Neural crest cell (in vitro differentiated cells): ENCODE data around the gene PSMD14. TPM values are rescaled to one million over a fixed set of nuclear protein-coding genes. Genes with fewer than 3 reads are reported as not detected.

ENCODE experiments used
- DNase-seq: peaks from one replicate; pipeline ENCODE4 v3.0.0; 2021; ENCODE audit warnings: low read depth, mixed read lengths, low spot score
- H3K27ac Mint-ChIP-seq: one replicate; pipeline ENCODE4 v1.8.0; 2021; ENCODE audit warnings: mild to moderate bottlenecking, mixed read lengths; ENCODE audit not compliant: unreplicated experiment
- H3K27me3 Mint-ChIP-seq: 2 replicates; pipeline ENCODE4 v1.8.0; 2021; ENCODE audit warnings: low read depth, mild to moderate bottlenecking, mixed read lengths
- H3K36me3 Mint-ChIP-seq: 2 replicates; pipeline ENCODE4 v1.8.0; 2021; ENCODE audit warnings: low read depth, mild to moderate bottlenecking, mixed read lengths
- H3K4me1 Mint-ChIP-seq: 2 replicates; pipeline ENCODE4 v1.8.0; 2021; ENCODE audit warnings: mixed read lengths
- H3K4me3 Mint-ChIP-seq: one replicate; pipeline ENCODE4 v1.8.0; 2021; ENCODE audit warnings: mild to moderate bottlenecking, mixed read lengths
- H3K9me3 Mint-ChIP-seq: 2 replicates; pipeline ENCODE4 v1.8.0; 2021; ENCODE audit warnings: mixed read lengths
- CTCF ChIP-seq: fragments of 200-600 bp; sonication (generic); conservative IDR thresholded peaks from 2 replicates; pipeline ENCODE4 v1.5.0; 2021; ENCODE audit warnings: antibody characterized with exemption, mild to moderate bottlenecking
- total RNA-seq: library from RNA; stranded (reverse); gene quantifications from 2 replicates; pipeline ENCODE4 v1.2.1, GENCODE V29; 2021

Gene PSMD14
- total RNA-seq, 1 donor from 2014 or later = 82.4 TPM

DNA sequence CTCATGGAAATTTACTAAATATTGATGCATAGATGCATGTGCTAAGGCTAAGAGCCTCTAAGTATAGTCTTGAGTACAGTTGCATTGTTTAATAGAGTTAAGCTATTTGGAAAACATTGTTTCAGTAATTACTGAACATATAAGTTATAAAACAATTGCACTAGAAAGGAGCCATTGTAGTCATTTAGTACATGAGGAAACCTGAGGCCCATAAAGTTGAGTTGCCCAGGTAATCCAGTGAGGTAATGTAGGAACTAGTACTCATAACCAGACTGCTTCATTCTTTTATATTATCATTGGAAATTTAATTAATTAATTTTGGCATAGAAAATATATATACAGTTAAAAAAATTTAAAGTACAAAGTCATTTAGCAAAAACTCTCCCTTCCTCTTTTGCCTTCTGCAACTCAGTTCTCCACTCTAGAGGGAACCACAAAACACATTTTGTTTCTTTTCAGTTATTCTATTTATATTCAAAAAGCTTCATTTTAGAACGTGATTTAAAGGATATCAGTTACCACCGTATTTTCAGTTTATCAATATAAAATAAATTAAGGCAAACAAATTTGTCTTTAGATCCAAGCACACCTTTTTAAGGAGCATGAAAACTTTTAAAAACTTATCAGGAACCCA is 80.0 kb downstream of the PSMD14 start:
- no peak for TF ChIP-seq CTCF
- DNase-seq = no peak
- Mint-ChIP-seq H3K4me1 (no peaks in the 10 kb centered on the region), H3K9me3 (no peaks in the 10 kb centered on the region), H3K4me3 (no peak overlapping the region), H3K27ac (no peak overlapping the region), H3K36me3 (peaks cover 5% of the 10 kb centered on the region), H3K27me3 (no peaks in the 10 kb centered on the region)

DNA sequence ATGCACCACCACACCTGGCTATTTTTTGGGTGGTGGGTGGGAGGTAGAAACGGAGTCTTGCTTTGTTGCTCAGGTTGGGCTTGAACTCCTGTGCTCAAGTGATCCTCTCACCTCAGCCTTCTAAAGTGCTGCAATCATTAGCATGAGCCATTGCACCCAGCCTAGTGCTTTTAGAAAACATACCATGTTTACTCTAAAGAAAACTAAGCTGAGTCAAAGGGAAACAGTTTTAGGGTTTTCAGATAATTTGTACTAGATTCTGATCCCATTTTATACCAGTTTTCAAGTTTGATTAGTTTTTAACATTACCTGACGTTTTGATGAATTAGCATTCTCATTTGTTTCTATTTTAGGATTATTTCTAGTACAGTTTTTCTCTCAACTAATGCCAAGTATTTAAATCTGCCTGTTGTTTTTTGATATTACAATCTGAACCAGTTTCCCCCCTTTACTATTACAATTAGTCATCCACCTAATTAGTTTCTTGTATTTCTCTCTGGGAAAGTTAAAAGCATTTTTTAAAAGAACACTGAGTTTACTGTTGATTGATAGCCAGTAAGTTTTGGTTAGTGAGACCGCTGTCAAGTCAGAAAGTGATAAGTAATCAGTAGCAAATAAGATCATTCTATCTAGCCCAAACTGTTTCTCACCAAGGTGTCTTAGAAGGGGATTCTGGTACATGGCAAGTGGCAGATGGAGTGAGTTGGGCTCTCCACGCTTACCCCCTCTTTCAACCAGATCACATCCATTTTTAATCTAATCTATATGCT is 83.7 kb downstream of the PSMD14 start:
- no peak for DNase-seq
- Mint-ChIP-seq H3K9me3 (no peaks in the 10 kb centered on the region), H3K27me3 (no peaks in the 10 kb centered on the region), H3K36me3 (peaks cover 14% of the 10 kb centered on the region), H3K27ac (no peak overlapping the region), H3K4me1 (no peaks in the 10 kb centered on the region), H3K4me3 (no peak overlapping the region)
- TF ChIP-seq CTCF = no peak

DNA sequence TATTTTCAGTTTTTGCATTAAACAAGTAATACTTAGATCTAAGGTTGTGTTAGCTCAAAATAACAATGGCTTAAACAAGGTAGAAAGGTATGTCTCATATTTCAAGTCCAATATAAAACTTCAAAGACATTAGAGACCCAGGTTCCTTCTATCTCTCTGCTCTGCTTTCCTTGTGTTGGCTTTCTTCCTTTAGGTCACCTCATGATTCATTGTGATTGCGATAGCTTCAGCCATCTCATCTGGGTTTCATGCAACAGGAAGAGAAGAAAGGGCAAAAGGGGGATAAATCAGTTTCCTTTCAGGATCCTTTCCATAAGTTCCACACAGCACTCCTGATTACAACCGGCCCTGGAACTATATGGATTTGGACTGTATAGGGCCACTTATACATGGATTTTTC is 91.9 kb downstream of the PSMD14 start:
- H3K36me3 Mint-ChIP-seq = peaks cover 28% of the 10 kb centered on the region
- H3K27ac Mint-ChIP-seq = no peak overlapping the region
- no peak overlapping the region for H3K4me3 Mint-ChIP-seq
- H3K9me3 Mint-ChIP-seq = no peaks in the 10 kb centered on the region
- no peaks in the 10 kb centered on the region for H3K27me3 Mint-ChIP-seq
- no peak for TF ChIP-seq CTCF
- no peaks in the 10 kb centered on the region for H3K4me1 Mint-ChIP-seq
- DNase-seq = no peak

- peaks cover 18% of the 10 kb centered on the region for H3K36me3 Mint-ChIP-seq
- H3K4me1 Mint-ChIP-seq = no peaks in the 10 kb centered on the region
- H3K27me3 Mint-ChIP-seq = no peaks in the 10 kb centered on the region
- DNase-seq = no peak
- H3K27ac Mint-ChIP-seq = no peak overlapping the region
- H3K9me3 Mint-ChIP-seq = no peaks in the 10 kb centered on the region
- TF ChIP-seq CTCF = no peak
- no peak overlapping the region for H3K4me3 Mint-ChIP-seq
Observed at GRCh38 chr2:161402297-161402696, 94.1 kb downstream of the PSMD14 start.

- Mint-ChIP-seq H3K36me3 (peaks cover 14% of the 10 kb centered on the region), H3K4me3 (no peak overlapping the region), H3K27ac (no peak overlapping the region), H3K9me3 (no peaks in the 10 kb centered on the region), H3K4me1 (no peaks in the 10 kb centered on the region), H3K27me3 (peaks cover 1% of the 10 kb centered on the region)
- no peak for DNase-seq
- no peak for TF ChIP-seq CTCF
Observed at GRCh38 chr2:161406316-161406715, 98.1 kb downstream of the PSMD14 start.
